Liver (tissue), 9 donors: ENCODE results near the gene ZACN. TPM values are rescaled to one million over a fixed set of nuclear protein-coding genes. Genes with fewer than 3 reads are reported as not detected.

Experiments used
- DNase-seq: peaks from one replicate; pipeline ENCODE4 v3.0.0-alpha.2; 2017; ENCODE audit warnings: low spot score
- H3K27ac ChIP-seq, 2 donors: one replicate each; pipeline ENCODE4 v1.7.0; 2013; ENCODE audit warnings: inconsistent platforms in 2 of 2, low read length in 2 of 2, control low read depth in 1 of 2, low read depth in 1 of 2, mild to moderate bottlenecking in 1 of 2
- H3K27me3 ChIP-seq, 4 donors: one replicate each; pipeline versions ENCODE4 v1.6.1 to v1.7.0; 2013; ENCODE audit warnings: low read length in 3 of 4, inconsistent platforms in 1 of 4, mild to moderate bottlenecking in 1 of 4, moderate library complexity in 1 of 4; ENCODE audit not compliant: control insufficient read depth in 4 of 4, insufficient read depth in 4 of 4
- H3K36me3 ChIP-seq, 4 donors: one replicate each; pipeline versions ENCODE4 v1.6.1 to v1.7.0; 2013; ENCODE audit warnings: low read length in 3 of 4, mild to moderate bottlenecking in 3 of 4, low read depth in 1 of 4, moderate library complexity in 1 of 4; ENCODE audit not compliant: control insufficient read depth in 4 of 4, insufficient read depth in 3 of 4
- H3K4me1 ChIP-seq, 4 donors: one replicate each; pipeline versions ENCODE4 v1.6.1 to v1.7.0; 2013; ENCODE audit warnings: low read length in 3 of 4, mild to moderate bottlenecking in 3 of 4, moderate library complexity in 1 of 4; ENCODE audit not compliant: control insufficient read depth in 4 of 4, insufficient read depth in 4 of 4
- H3K4me3 ChIP-seq, 3 donors: one replicate each; pipeline versions ENCODE4 v1.6.1 to v1.7.0; 2013; ENCODE audit warnings: low read length in 3 of 3, control low read depth in 1 of 3, low read depth in 1 of 3, mild to moderate bottlenecking in 1 of 3
- H3K9ac ChIP-seq, 2 donors: one replicate each; pipeline ENCODE4 v1.7.0; 2013; ENCODE audit warnings: low read length in 2 of 2, mild to moderate bottlenecking in 2 of 2, moderate library complexity in 2 of 2, control low read depth in 1 of 2, low read depth in 1 of 2
- H3K9me3 ChIP-seq, 4 donors: one replicate each; pipeline versions ENCODE4 v1.6.1 to v1.7.0; 2013; ENCODE audit warnings: low read length in 3 of 4; ENCODE audit not compliant: control insufficient read depth in 4 of 4
- ATF3 ChIP-seq: IDR thresholded peaks from 2 replicates; pipeline ENCODE4 v1.6.1; 2016; ENCODE audit warnings: antibody characterized with exemption
- EGR1 ChIP-seq, 2 donors: IDR thresholded peaks; 2 replicates each; pipeline ENCODE4 v1.6.1; 2016 to 2018; ENCODE audit warnings: antibody characterized with exemption in 2 of 2, low read depth in 2 of 2
- FOXA1 ChIP-seq: IDR thresholded peaks from 2 replicates; pipeline ENCODE4 v1.6.1; 2016; ENCODE audit warnings: antibody characterized with exemption
- FOXA2 ChIP-seq: IDR thresholded peaks from 2 replicates; pipeline ENCODE4 v1.6.1; 2016; ENCODE audit warnings: antibody characterized with exemption
- GABPA ChIP-seq, 2 donors: IDR thresholded peaks in 1 of 2; conservative IDR thresholded peaks in 1 of 2; 2 replicates each; pipeline ENCODE4 v1.6.1; 2016; ENCODE audit warnings: antibody characterized with exemption in 2 of 2, mild to moderate bottlenecking in 1 of 2, moderate library complexity in 1 of 2
- HNF4A ChIP-seq, 2 donors: conservative IDR thresholded peaks; 2 replicates each; pipeline ENCODE4 v1.6.1; 2016; ENCODE audit warnings: antibody characterized with exemption in 2 of 2, mild to moderate bottlenecking in 2 of 2
- HNF4G ChIP-seq: IDR thresholded peaks from 2 replicates; pipeline ENCODE4 v1.6.1; 2016; ENCODE audit warnings: antibody characterized with exemption
- JUND ChIP-seq, 2 donors: IDR thresholded peaks; 2 replicates each; pipeline ENCODE4 v1.6.1; 2016; ENCODE audit warnings: antibody characterized with exemption in 2 of 2
- MAX ChIP-seq: IDR thresholded peaks from 2 replicates; pipeline ENCODE4 v1.6.1; 2016; ENCODE audit warnings: antibody characterized with exemption
- NR2F2 ChIP-seq: IDR thresholded peaks from 2 replicates; pipeline ENCODE4 v1.6.1; 2016; ENCODE audit warnings: antibody characterized with exemption
- RAD21 ChIP-seq, 2 donors: IDR thresholded peaks; 2 replicates each; pipeline ENCODE4 v1.6.1; 2016; ENCODE audit warnings: antibody characterized with exemption in 2 of 2, mild to moderate bottlenecking in 2 of 2
- REST ChIP-seq: IDR thresholded peaks from 2 replicates; pipeline ENCODE4 v1.6.1; 2016; ENCODE audit warnings: antibody characterized with exemption, mild to moderate bottlenecking
- RXRA ChIP-seq, 2 donors: IDR thresholded peaks; 2 replicates each; pipeline ENCODE4 v1.6.1; 2017 to 2018; ENCODE audit warnings: antibody characterized with exemption in 2 of 2, mild to moderate bottlenecking in 1 of 2
- SP1 ChIP-seq: IDR thresholded peaks from 2 replicates; pipeline ENCODE4 v1.6.1; 2018; ENCODE audit warnings: antibody characterized with exemption, mild to moderate bottlenecking
- YY1 ChIP-seq: IDR thresholded peaks from 2 replicates; pipeline ENCODE4 v1.6.1; 2016; ENCODE audit warnings: antibody characterized with exemption, mild to moderate bottlenecking
- ZBTB33 ChIP-seq: IDR thresholded peaks from 2 replicates; pipeline ENCODE4 v1.6.1; 2016; ENCODE audit warnings: antibody characterized with exemption
- WGBS: extraction: QIAGEN DNeasy Blood & Tissue Kit; methylation state at CpG from one replicate; pipeline ENCODE4 v1.1.7; 2013; 5-methylcytosine and 5-hydroxymethylcytosine counted together
- polyA plus RNA-seq, 2 donors: library from polyadenylated mRNA; stranded (reverse) in 1 of 2; unstranded in 1 of 2; fragments of 200-250 nt in 1 of 2; fragments of >200 nt in 1 of 2; fragmentation: Nextera tagmentation in 1 of 2; extraction: Ambion mirVana in 1 of 2; gene quantifications; one replicate each; pipeline versions ENCODE4 v1.2.1 to v1.2.3, GENCODE V29; 2013 to 2015
- total RNA-seq, 2 donors: library from RNA; depleted of rRNA; stranded (reverse); fragments of >200 nt; gene quantifications; one replicate each; pipeline ENCODE4 v1.2.3, GENCODE V29; 2014
- donor health status: healthy.
- donor health status: healthy.
- donor health status: healthy.
- donor health status: healthy.
- donor health status: healthy.

Gene ZACN
- total and polyA plus RNA-seq, 4 donors = 0.35 to 1.9 TPM; not detected in 2

GRCh38 chr17:76072148-76072858 lies 6.7 kb upstream of the ZACN start, which contains the start of gene SRP68:
TSS of gene SRP68 (minus strand) at chr17:76072517. CDS start at chr17:76072491, 26 bp downstream.
- Histone ChIP-seq H3K36me3 (peaks cover 0 to 8% (median 3%) of the 10 kb centered on the region in 4 donors), H3K27me3 (peaks cover 0 to 20% (median 6%) of the 10 kb centered on the region in 4 donors), H3K27ac (peak within 1 kb of the TSS; percentile 53 to 72), H3K9ac (peak within 1 kb of the TSS; percentile 64 to 99), H3K9me3 (no peaks in the 10 kb centered on the region), H3K4me1 (peaks cover 14 to 57% (median 26%) of the 10 kb centered on the region in 4 donors), H3K4me3 (peak within 1 kb of the TSS; percentile 94 to 100 (median 94))
- no peak for TF ChIP-seq FOXA2
- no peak for TF ChIP-seq FOXA1
- peak; percentile 76 for TF ChIP-seq REST
- no peak for TF ChIP-seq EGR1 (IDR thresholded peaks at IDR 0.05; ENCODE audit: low read depth in 2 of 2)
- peak in 1 of 2 donors; percentile 6 for TF ChIP-seq RXRA (IDR thresholded peaks at IDR 0.05)
- TF ChIP-seq GABPA (IDR thresholded peaks at IDR 0.05 in 1 of 2, conservative IDR thresholded peaks at IDR 0.05 in 1 of 2) = peak in 1 of 2 donors; percentile 74
- no peak for TF ChIP-seq ZBTB33
- TF ChIP-seq NR2F2 = no peak
- TF ChIP-seq MAX = peak; percentile 80
- TF ChIP-seq YY1 = peak; percentile 97
- no peak for TF ChIP-seq HNF4A (conservative IDR thresholded peaks at IDR 0.05)
- no peak for TF ChIP-seq JUND (IDR thresholded peaks at IDR 0.05)
- DNase-seq = peak; percentile 88
- WGBS = under 1% methylated on average over 57 of the region's 57 CpGs

- Histone ChIP-seq H3K27ac (no peak within 1 kb of the TSS), H3K9me3 (no peaks in the 10 kb centered on the region), H3K27me3 (peaks cover 0 to 20% (median 9%) of the 10 kb centered on the region in 4 donors), H3K4me1 (peaks cover 14 to 57% (median 26%) of the 10 kb centered on the region in 4 donors), H3K9ac (no peak within 1 kb of the TSS), H3K4me3 (no peak within 1 kb of the TSS), H3K36me3 (no peaks in the 10 kb centered on the region)
- WGBS = 5% methylated on average over 92 of the region's 92 CpGs
- TF ChIP-seq NR2F2 = no peak
- no peak for TF ChIP-seq GABPA (IDR thresholded peaks at IDR 0.05 in 1 of 2, conservative IDR thresholded peaks at IDR 0.05 in 1 of 2)
- TF ChIP-seq MAX = no peak
- no peak for TF ChIP-seq RAD21 (IDR thresholded peaks at IDR 0.05)
- no peak for TF ChIP-seq EGR1 (IDR thresholded peaks at IDR 0.05; ENCODE audit: low read depth in 2 of 2)
- no peak for TF ChIP-seq FOXA1
- TF ChIP-seq YY1 = no peak
- no peak for TF ChIP-seq HNF4A (conservative IDR thresholded peaks at IDR 0.05)
- TF ChIP-seq HNF4G = no peak
- TF ChIP-seq REST = no peak
- TF ChIP-seq SP1 = no peak
- no peak for TF ChIP-seq RXRA (IDR thresholded peaks at IDR 0.05)
- TF ChIP-seq ATF3 = no peak
- DNase-seq = no peak
Observed at GRCh38 chr17:76074390-76075363, 4.3 kb upstream of the ZACN start, which contains the start of gene GALR2. TSS of gene GALR2 (plus strand) at chr17:76074781. CDS start at chr17:76074884, 103 bp downstream.
